Retinal pigment epithelial cell (primary cell): Measurements from ENCODE around the gene BDNF.

ENCODE experiments used
- DNase-seq: peaks from one replicate; pipeline ENCODE4 v3.0.0-alpha.2; 2010; ENCODE audit warnings: low read depth
- H3K4me3 ChIP-seq: 2 replicates; pipeline ENCODE4 v1.5.1; 2011; ENCODE audit warnings: mild to moderate bottlenecking, low read length, control low read depth, moderate library complexity
- CTCF ChIP-seq: conservative IDR thresholded peaks from 2 replicates; pipeline ENCODE4 v1.5.1; 2011; ENCODE audit warnings: low read depth, low read length, control low read depth, inconsistent platforms

Gene BDNF

GRCh38 chr11:27611390-27611789 lies 88.9 kb downstream of the BDNF start:
- no peak for DNase-seq
- TF ChIP-seq CTCF, result no peak
- H3K4me3 ChIP-seq, result no peak overlapping the region

GRCh38 chr11:27610946-27611345 lies 89.3 kb downstream of the BDNF start:
- H3K4me3 ChIP-seq, result no peak overlapping the region
- no peak for DNase-seq
- TF ChIP-seq CTCF, result no peak

GRCh38 chr11:27610280-27610679 lies 90.0 kb downstream of the BDNF start:
- no peak for TF ChIP-seq CTCF
- DNase-seq, result no peak
- no peak overlapping the region for H3K4me3 ChIP-seq

GRCh38 chr11:27608951-27609350 lies 91.3 kb downstream of the BDNF start:
- no peak for TF ChIP-seq CTCF
- no peak overlapping the region for H3K4me3 ChIP-seq
- DNase-seq, result no peak

GRCh38 chr11:27605422-27605821 lies 94.8 kb downstream of the BDNF start:
- no peak overlapping the region for H3K4me3 ChIP-seq
- TF ChIP-seq CTCF, result no peak
- no peak for DNase-seq
